Measurements from ENCODE around the gene SPTLC1.

The SPTLC1 gene

GRCh38 chr9:92066168-92066567 is 49.0 kb downstream of the SPTLC1 start:
- DNase-seq: peak; percentile 5
- TF ChIP-seq, protein P1, sequence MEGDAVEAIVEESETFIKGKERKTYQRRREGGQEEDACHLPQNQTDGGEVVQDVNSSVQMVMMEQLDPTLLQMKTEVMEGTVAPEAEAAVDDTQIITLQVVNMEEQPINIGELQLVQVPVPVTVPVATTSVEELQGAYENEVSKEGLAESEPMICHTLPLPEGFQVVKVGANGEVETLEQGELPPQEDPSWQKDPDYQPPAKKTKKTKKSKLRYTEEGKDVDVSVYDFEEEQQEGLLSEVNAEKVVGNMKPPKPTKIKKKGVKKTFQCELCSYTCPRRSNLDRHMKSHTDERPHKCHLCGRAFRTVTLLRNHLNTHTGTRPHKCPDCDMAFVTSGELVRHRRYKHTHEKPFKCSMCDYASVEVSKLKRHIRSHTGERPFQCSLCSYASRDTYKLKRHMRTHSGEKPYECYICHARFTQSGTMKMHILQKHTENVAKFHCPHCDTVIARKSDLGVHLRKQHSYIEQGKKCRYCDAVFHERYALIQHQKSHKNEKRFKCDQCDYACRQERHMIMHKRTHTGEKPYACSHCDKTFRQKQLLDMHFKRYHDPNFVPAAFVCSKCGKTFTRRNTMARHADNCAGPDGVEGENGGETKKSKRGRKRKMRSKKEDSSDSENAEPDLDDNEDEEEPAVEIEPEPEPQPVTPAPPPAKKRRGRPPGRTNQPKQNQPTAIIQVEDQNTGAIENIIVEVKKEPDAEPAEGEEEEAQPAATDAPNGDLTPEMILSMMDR (IDR thresholded peaks at IDR 0.05): no peak
- Mint-ChIP-seq H3K27ac (peak overlapping the region; percentile 95), H3K27me3 (ENCODE audit: low read depth, poor library complexity) (no peaks in the 10 kb centered on the region), H3K4me3 (no peak overlapping the region), H3K36me3 (ENCODE audit: low read depth) (peaks cover 70% of the 10 kb centered on the region), H3K9me3 (peaks cover 30% of the 10 kb centered on the region), H3K4me1 (peaks cover 11% of the 10 kb centered on the region)

GRCh38 chr9:92064711-92065110 is 50.5 kb downstream of the SPTLC1 start:
- Mint-ChIP-seq H3K27me3 (ENCODE audit: low read depth, poor library complexity) (no peaks in the 10 kb centered on the region), H3K4me1 (peaks cover 11% of the 10 kb centered on the region), H3K9me3 (peaks cover 44% of the 10 kb centered on the region), H3K27ac (no peak overlapping the region), H3K36me3 (ENCODE audit: low read depth) (peaks cover 85% of the 10 kb centered on the region), H3K4me3 (no peak overlapping the region)
- DNase-seq: no peak
- TF ChIP-seq, protein P1 (IDR thresholded peaks at IDR 0.05): no peak

- peaks cover 95% of the 10 kb centered on the region for H3K36me3 Mint-ChIP-seq (ENCODE audit: low read depth)
- H3K27ac Mint-ChIP-seq: no peak overlapping the region
These were observed 54.0 kb downstream of the SPTLC1 start for GRCh38 chr9:92061184-92061583.

DNA sequence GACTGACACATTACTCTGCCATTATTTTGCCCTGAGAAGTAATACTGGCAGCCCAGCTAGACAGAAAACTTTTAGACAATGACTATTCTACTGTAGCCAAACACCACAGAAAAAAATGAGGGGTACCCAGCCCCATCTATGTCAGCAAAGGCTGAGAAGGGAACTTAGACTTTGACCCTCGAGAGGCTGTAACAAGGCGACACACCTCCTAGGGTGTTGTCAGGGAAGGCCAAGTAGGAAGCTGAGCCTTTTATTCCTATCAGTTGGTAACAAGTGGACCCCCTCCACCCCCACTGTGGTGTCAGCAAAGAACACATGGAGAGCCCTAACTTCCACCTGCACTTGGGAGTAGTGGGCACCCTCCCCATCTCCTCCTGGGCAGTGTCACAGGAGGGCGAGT is 55.6 kb downstream of the SPTLC1 start:
- no peaks in the 10 kb centered on the region for H3K27me3 Mint-ChIP-seq (ENCODE audit: low read depth, poor library complexity)
- H3K27ac Mint-ChIP-seq: no peak overlapping the region
- no peaks in the 10 kb centered on the region for H3K4me1 Mint-ChIP-seq
- DNase-seq: no peak
- H3K4me3 Mint-ChIP-seq: no peak overlapping the region
- TF ChIP-seq, protein P1 (IDR thresholded peaks at IDR 0.05): no peak
- peaks cover 96% of the 10 kb centered on the region for H3K36me3 Mint-ChIP-seq (ENCODE audit: low read depth)
- H3K9me3 Mint-ChIP-seq: peaks cover 44% of the 10 kb centered on the region

More at GRCh38 chr9:92061184-92061583, 54.0 kb downstream of the SPTLC1 start:
- no peaks in the 10 kb centered on the region for H3K27me3 Mint-ChIP-seq (ENCODE audit: low read depth, poor library complexity)
- TF ChIP-seq, protein P1 (IDR thresholded peaks at IDR 0.05): no peak
- H3K4me1 Mint-ChIP-seq: peaks cover 5% of the 10 kb centered on the region
- H3K9me3 Mint-ChIP-seq: peaks cover 44% of the 10 kb centered on the region
- DNase-seq: no peak
- no peak overlapping the region for H3K4me3 Mint-ChIP-seq

GRCh38 chr9:92058723-92059444 is 56.3 kb downstream of the SPTLC1 start:
- H3K4me3 Mint-ChIP-seq: no peak overlapping the region
- H3K27me3 Mint-ChIP-seq (ENCODE audit: low read depth, poor library complexity): no peaks in the 10 kb centered on the region
- peaks cover 96% of the 10 kb centered on the region for H3K36me3 Mint-ChIP-seq (ENCODE audit: low read depth)
- H3K4me1 Mint-ChIP-seq: no peaks in the 10 kb centered on the region
- no peak overlapping the region for H3K27ac Mint-ChIP-seq
- TF ChIP-seq, protein P1 (IDR thresholded peaks at IDR 0.05): no peak
- DNase-seq: no peak
- peaks cover 42% of the 10 kb centered on the region for H3K9me3 Mint-ChIP-seq

DNA sequence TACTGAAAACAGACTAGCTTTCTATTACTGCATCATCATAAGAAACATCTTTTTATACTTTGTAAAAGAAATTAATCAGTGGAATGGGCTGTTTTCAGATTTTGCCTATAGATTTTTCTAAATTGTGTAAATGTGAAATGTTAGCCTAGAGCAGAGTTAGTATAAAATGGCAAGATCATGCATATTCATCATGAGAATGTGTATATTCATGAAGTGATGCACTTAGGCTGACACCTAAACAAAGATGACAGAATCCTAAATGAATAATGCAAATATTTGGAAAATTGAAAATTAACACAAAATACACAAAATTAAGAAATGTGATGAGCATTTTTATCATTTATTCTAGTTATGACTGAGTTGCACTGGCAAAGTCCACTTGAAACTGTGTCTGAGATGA is 57.2 kb downstream of the SPTLC1 start:
- no peak overlapping the region for H3K27ac Mint-ChIP-seq
- peaks cover 41% of the 10 kb centered on the region for H3K9me3 Mint-ChIP-seq
- no peaks in the 10 kb centered on the region for H3K27me3 Mint-ChIP-seq (ENCODE audit: low read depth, poor library complexity)
- H3K4me1 Mint-ChIP-seq: no peaks in the 10 kb centered on the region
- DNase-seq: no peak
- no peak overlapping the region for H3K4me3 Mint-ChIP-seq
- TF ChIP-seq, protein P1 (IDR thresholded peaks at IDR 0.05): no peak
- H3K36me3 Mint-ChIP-seq (ENCODE audit: low read depth): peaks cover 96% of the 10 kb centered on the region
